ES-I3 (cell line): ENCODE data around the gene CWC27.
"Not testable (repeated sequence)": the region's sequence is repeated elsewhere in the genome, so short reads cannot be mapped to it uniquely, and the experiment has no call there.

Experiments used
- H3K36me3 ChIP-seq: 2 replicates; pipeline ENCODE4 v1.6.1; 2013; ENCODE audit warnings: mild to moderate bottlenecking, low read length, control low read depth, moderate library complexity; ENCODE audit not compliant: insufficient read depth
- H3K4me1 ChIP-seq: 2 replicates; pipeline ENCODE4 v1.6.1; 2013; ENCODE audit warnings: mild to moderate bottlenecking, control low read depth, low read length; ENCODE audit not compliant: insufficient read depth
- H3K9ac ChIP-seq: 2 replicates; pipeline ENCODE4 v1.6.1; 2013; ENCODE audit warnings: low read depth, mild to moderate bottlenecking, low read length, moderate library complexity
- H3K9me3 ChIP-seq: 2 replicates; pipeline ENCODE4 v1.6.1; 2013; ENCODE audit warnings: mild to moderate bottlenecking, low read length, moderate library complexity; ENCODE audit not compliant: control insufficient read depth, insufficient read depth

Gene CWC27

DNA sequence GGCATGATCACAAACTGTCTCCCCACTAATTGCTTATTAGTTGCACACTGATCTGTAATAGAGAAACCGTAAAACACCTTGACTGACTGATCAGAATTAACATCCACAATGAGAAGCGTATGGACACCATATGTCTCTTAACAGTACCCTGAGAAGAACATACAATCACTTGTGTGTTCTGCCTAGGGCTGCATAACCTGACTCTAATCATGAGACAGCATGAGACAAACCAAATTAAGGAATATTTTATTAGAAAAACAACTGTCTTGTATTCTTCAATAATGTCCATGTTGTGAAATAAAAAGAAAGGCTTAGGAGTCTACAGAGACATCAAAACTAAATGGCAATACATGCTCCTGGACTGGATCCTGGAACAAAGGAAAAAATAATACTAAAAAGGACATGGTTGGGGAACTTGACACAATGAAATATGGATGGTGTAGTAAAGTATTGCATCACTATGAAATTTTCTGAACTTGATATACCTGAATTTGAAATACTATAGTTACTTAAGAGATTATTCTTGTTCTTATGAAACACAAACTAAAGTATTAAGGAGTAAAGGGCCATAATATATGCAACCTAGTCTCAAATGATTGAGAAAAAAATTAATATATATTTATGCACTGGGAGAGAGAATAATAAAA lies 162.1 kb downstream of the CWC27 start:
- no peaks in the 10 kb centered on the region for H3K36me3 ChIP-seq
- H3K9me3 ChIP-seq: no peaks in the 10 kb centered on the region

GRCh38 chr5:64939422-64939771 lies 170.7 kb downstream of the CWC27 start:
- peak overlapping the region; percentile 9; the same call in 1 of the 2 replicates for H3K9ac ChIP-seq
- not testable (repeated sequence) for H3K4me1 ChIP-seq, H3K36me3 ChIP-seq, H3K9me3 ChIP-seq

More for the DNA sequence above, 162.1 kb downstream of the CWC27 start:
- H3K9ac ChIP-seq: no peak overlapping the region
- H3K4me1 ChIP-seq: no peaks in the 10 kb centered on the region

- H3K4me1 ChIP-seq: 0 out of 2 replicates have a peak, but pooled peaks cover 6% of the 10 kb centered on the region
- no peaks in the 10 kb centered on the region for H3K9me3 ChIP-seq
- H3K9ac ChIP-seq: peak overlapping the region; percentile 9; the same call in 1 of the 2 replicates
- no peaks in the 10 kb centered on the region for H3K36me3 ChIP-seq
Measured at GRCh38 chr5:64939772-64940510, 171.2 kb downstream of the CWC27 start.

- H3K9ac ChIP-seq: no peak overlapping the region
- H3K4me1 ChIP-seq: 0 out of 2 replicates have a peak, but pooled peaks cover 6% of the 10 kb centered on the region
- no peaks in the 10 kb centered on the region for H3K9me3 ChIP-seq
- no peaks in the 10 kb centered on the region for H3K36me3 ChIP-seq
Measured at GRCh38 chr5:64942460-64942859, 173.7 kb downstream of the CWC27 start.

GRCh38 chr5:64944868-64945267 lies 176.1 kb downstream of the CWC27 start:
- no peak overlapping the region for H3K9ac ChIP-seq
- H3K9me3 ChIP-seq: no peaks in the 10 kb centered on the region
- H3K36me3 ChIP-seq: no peaks in the 10 kb centered on the region
- no peaks in the 10 kb centered on the region for H3K4me1 ChIP-seq

- no peaks in the 10 kb centered on the region for H3K4me1 ChIP-seq
- no peaks in the 10 kb centered on the region for H3K36me3 ChIP-seq
- H3K9ac ChIP-seq: no peak overlapping the region
- no peaks in the 10 kb centered on the region for H3K9me3 ChIP-seq
Measured at GRCh38 chr5:64947031-64947430, 178.3 kb downstream of the CWC27 start.

DNA sequence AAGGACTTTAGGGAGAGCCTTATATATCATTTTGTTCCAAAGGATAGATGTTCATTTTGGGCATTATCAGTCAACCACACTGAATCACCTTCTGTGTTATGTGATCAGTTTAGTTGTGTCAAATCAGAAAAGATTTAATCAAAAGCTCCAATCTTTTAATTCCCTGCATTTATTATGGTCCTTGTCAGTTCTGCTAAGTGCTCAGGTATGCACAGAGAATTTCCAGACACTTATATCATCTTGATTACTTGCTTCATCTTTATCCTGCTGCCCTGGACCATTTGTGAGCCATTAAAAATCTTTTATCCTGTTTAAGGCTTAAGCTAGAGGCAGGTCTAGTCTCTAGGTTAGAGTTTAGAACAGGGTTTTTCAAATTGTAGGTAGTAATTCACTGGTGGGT lies 179.1 kb downstream of the CWC27 start:
- Histone ChIP-seq H3K4me1 (no peaks in the 10 kb centered on the region), H3K36me3 (no peaks in the 10 kb centered on the region), H3K9me3 (no peaks in the 10 kb centered on the region), H3K9ac (no peak overlapping the region)

- Histone ChIP-seq H3K9ac (no peak overlapping the region), H3K9me3 (no peaks in the 10 kb centered on the region), H3K4me1 (no peaks in the 10 kb centered on the region), H3K36me3 (no peaks in the 10 kb centered on the region)
Measured at GRCh38 chr5:64949331-64949730, 180.6 kb downstream of the CWC27 start.

- no peak overlapping the region for H3K9ac ChIP-seq
- H3K9me3 ChIP-seq: no peaks in the 10 kb centered on the region
- H3K36me3 ChIP-seq: no peaks in the 10 kb centered on the region
- no peaks in the 10 kb centered on the region for H3K4me1 ChIP-seq
Measured at GRCh38 chr5:64952951-64953673, 184.4 kb downstream of the CWC27 start.

DNA sequence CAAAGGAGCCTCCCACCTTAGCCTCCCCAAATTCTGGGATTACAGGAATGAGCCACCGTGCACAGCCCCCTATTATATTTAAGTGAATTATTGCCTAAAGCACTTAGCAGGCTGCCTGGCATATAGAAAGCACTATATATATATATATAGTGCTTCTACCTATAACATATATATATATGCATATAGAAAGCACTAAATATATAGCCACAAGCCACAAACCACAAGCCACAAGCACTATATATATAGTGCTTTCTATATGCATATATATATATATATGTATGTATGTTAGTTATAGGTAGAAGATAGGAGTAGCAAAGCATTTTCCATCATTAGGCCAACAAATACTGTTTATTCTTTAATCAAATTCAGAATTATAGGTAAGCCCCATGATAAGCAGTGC lies 185.8 kb downstream of the CWC27 start:
- Histone ChIP-seq H3K9me3 (no peaks in the 10 kb centered on the region), H3K9ac (no peak overlapping the region), H3K4me1 (no peaks in the 10 kb centered on the region), H3K36me3 (no peaks in the 10 kb centered on the region)

- Histone ChIP-seq H3K9ac (no peak overlapping the region), H3K4me1 (no peaks in the 10 kb centered on the region)
Measured at GRCh38 chr5:64958757-64959391, 190.1 kb downstream of the CWC27 start.

DNA sequence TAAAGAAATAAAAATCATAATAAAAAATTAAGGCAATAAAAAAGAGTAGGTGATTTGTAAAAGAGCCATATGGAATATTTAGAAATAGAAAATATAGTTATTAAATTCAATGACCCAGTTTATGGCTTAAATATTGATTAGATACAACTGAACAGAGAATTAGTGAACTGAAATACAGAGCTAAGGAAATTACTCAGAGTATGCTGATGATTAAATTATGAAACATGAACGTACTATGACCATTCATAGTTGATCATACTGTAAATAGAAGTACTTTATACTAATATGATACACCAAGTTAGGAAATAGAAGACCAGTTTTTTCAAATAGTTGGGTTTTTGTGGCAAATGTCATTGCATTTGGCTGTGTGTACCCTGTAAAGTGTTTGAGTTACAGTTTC lies 194.5 kb downstream of the CWC27 start:
- H3K36me3 ChIP-seq: no peaks in the 10 kb centered on the region
- peaks cover 5% of the 10 kb centered on the region for H3K9me3 ChIP-seq
- H3K9ac ChIP-seq: no peak overlapping the region
- H3K4me1 ChIP-seq: no peaks in the 10 kb centered on the region

More at GRCh38 chr5:64958757-64959391, 190.1 kb downstream of the CWC27 start:
- peaks cover 5% of the 10 kb centered on the region for H3K9me3 ChIP-seq
- no peaks in the 10 kb centered on the region for H3K36me3 ChIP-seq

- H3K4me1 ChIP-seq: no peaks in the 10 kb centered on the region
- H3K9me3 ChIP-seq: peaks cover 2% of the 10 kb centered on the region; the same call in 1 of the 2 replicates
- H3K36me3 ChIP-seq: no peaks in the 10 kb centered on the region
- no peak overlapping the region for H3K9ac ChIP-seq
Measured at GRCh38 chr5:64968591-64969110, 199.9 kb downstream of the CWC27 start.

DNA sequence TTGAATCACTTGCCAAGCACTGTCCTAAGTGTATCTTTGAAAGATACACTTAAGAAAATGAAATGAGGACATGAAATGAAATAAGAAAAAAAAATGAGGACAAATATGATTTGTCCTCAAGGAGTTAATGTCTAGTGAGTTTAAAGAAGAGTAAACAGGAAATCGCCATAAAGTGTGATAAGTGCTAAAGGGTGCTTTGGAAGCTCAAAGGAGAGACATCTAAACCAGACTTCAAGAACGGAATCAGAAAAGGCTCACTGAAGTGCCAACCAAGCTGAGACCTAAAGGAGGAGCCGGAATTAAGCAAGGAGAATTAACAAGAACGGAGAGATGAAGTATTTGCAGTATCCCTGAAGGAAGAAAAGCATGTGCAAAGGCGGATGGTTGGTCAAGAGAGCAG lies 200.8 kb downstream of the CWC27 start:
- Histone ChIP-seq H3K4me1 (no peaks in the 10 kb centered on the region), H3K9ac (no peak overlapping the region)

More for the DNA sequence above, 200.8 kb downstream of the CWC27 start:
- Histone ChIP-seq H3K9me3 (no peaks in the 10 kb centered on the region), H3K36me3 (no peaks in the 10 kb centered on the region)
